ENCODE results near the gene BCL6.

DNA sequence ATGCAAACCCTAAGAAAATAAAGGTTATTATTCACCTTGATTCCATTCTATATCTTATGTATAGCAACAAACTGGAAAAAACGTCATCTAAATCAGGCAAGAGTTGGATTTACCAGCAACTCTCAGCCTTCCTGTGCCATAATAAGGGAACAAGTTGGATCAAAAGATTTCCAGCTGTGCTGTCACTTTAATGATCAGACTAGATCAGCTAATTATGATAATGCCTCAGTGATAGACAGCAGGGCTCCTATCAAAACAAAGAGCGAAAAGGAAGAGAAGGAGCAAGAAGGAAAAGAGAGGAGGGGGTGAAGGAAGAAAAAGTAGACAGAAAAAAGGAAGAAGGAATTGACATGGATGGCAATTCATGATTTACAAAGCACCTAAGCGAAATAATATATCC, 36.7 kb upstream of the BCL6 start:
- TF ChIP-seq, protein P1, sequence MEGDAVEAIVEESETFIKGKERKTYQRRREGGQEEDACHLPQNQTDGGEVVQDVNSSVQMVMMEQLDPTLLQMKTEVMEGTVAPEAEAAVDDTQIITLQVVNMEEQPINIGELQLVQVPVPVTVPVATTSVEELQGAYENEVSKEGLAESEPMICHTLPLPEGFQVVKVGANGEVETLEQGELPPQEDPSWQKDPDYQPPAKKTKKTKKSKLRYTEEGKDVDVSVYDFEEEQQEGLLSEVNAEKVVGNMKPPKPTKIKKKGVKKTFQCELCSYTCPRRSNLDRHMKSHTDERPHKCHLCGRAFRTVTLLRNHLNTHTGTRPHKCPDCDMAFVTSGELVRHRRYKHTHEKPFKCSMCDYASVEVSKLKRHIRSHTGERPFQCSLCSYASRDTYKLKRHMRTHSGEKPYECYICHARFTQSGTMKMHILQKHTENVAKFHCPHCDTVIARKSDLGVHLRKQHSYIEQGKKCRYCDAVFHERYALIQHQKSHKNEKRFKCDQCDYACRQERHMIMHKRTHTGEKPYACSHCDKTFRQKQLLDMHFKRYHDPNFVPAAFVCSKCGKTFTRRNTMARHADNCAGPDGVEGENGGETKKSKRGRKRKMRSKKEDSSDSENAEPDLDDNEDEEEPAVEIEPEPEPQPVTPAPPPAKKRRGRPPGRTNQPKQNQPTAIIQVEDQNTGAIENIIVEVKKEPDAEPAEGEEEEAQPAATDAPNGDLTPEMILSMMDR (IDR thresholded peaks at IDR 0.05), result no peak
- no peak for TF ChIP-seq POLR2A (IDR thresholded peaks at IDR 0.05)

Measured in sigmoid colon (tissue), 3 donors.